M059J (cell line): ENCODE data around the gene HECTD4. TPM values are rescaled to one million over a fixed set of nuclear protein-coding genes. Genes with fewer than 3 reads are reported as not detected.
A peak's percentile ranks its signal among the peaks of the same experiment; 100 is the strongest.

Source experiments
- DNase-seq: peaks from one replicate; pipeline ENCODE4 v3.0.0-alpha.2; 2012; ENCODE audit warnings: low read depth
- total RNA-seq: library from RNA; depleted of rRNA; stranded (reverse); fragments of >200 nt; shearing (Covaris generic); gene quantifications from 2 replicates; pipeline ENCODE4 v1.2.3, GENCODE V29; 2014; rRNA removed

HECTD4 gene
- total RNA-seq, 1 experiment from 2014 or later = 13.8 TPM

DNA sequence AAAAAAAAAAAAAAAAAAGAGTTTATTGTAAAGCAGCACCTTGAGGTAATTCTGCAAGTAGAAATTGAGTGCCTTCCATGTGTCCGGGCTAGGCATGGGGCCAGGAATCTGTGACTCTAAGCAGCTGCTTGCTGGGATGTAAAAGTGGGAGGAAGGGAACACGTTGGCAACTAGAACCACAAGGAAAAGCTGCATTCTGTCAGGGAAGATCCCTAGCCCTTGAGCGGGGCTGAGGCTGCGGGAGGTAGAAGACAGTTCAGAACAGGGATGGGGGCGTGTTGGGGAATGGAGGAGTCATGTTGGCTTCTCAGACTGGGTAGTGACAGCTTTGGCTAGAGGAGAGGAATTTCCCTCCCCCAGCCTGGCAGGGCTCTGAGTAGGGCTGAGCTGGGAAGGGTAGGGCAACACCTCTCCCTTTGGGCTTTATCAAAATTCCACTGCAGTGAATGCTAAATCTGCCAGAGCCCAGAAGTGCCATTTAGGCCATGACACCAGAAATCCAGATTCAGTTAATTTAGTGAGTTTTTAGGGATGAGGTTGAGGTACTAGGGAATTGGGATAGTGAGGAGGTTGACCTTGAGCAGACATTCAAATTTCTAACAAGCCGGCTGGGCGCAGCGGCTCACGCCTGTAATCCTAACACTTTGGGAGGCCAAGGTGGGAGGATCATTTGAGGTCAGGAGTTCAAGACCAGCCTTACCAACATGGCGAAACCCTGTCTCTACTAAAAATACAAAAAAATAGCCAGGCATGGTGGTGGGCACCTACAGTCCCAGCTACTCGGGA lies 260.3 kb downstream of the HECTD4 start:
- DNase-seq = peak; percentile 96

DNA sequence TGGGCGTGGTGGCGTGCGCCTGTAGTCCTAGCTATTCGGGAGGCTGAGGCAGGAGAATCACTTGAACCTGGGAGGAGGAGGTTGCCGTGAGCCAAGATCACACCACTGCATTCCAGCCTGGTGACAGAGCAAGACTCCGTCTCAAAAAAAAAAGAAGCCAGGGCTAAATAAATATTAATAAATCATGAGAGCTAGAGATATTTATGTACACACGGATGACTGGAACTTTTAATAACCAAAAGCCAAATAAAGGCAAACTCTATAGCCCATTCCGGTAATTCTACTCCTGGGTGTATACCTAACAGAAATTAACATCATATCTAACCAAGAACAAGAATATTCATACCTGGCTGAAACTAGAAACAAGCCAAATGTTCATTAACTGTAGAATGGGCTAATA lies 264.5 kb downstream of the HECTD4 start:
- no peak for DNase-seq

DNA sequence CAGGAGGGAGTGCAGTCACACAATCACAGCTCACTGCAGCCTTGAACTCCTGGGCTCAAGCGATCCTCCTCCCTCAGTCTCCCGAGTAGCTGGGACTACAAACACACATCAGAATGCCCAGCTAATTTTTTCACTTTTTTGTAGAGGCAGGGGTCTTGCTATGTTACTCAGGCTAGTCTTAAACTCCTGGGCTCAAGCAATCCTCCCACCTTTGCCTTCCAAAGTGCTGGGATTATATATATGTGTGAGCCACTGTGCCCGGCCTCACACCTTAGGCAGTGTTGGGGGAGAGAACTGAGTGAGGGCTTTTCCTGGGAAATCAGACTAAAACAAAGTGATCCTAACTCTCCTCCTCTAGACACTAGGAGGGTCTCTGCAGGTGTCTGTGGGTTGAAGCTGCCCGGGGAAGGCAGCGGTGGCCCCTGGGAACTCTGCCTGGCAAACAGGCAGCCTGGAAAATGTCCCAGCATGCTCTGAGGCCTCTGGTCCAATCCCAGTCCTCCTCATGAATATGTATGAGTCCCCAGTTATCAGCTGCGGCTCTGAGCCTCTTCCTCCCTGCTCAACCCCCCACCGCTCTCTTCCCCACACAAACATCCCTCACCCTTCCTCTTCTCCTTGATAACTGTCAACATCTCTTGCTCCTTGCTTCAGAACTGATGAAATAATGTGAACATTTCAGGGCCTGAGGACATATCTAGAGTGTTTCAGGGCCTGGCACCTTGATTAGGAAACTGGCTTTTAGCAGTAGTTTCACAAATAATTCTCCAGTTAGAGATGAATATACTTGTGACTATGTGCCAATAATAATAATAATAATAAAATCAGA lies 265.8 kb downstream of the HECTD4 start:
- peak; percentile 75 for DNase-seq

DNA sequence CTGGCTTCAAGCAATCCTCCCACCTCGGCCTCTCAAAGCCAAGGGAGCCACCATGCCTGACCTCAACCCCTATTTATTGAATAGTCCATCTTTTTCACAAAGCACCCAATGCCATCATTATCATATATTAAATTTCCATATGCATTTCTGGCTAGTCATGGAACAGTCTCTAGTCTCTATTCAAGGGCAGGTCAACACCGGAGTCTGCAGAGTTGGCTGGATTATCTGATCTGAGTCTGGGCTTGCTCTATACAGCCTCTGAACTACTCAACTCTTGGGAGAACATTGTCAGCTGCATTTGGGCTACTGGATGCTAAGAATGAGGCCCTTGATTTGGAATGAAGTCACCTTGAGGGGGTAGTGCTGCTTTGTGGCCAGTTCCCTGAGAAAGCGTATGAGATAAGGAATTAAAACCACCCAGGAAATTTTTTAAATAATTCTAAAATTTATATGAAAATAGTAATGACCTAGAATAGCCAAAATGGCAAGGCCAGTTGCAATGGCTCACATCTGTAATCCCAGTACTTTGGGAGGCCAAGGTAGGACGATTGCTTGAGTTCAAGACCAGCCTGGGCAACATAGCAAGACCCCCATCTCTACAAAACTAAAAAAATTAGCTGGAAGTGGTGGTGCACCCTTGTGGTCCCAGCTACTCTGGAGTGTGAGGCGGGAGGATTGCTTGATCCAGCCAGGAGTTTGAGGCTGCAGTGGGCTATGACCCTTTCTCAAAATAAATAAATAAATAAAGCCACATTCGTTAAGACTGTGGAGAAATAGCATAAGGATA lies 266.8 kb downstream of the HECTD4 start:
- no peak for DNase-seq

DNA sequence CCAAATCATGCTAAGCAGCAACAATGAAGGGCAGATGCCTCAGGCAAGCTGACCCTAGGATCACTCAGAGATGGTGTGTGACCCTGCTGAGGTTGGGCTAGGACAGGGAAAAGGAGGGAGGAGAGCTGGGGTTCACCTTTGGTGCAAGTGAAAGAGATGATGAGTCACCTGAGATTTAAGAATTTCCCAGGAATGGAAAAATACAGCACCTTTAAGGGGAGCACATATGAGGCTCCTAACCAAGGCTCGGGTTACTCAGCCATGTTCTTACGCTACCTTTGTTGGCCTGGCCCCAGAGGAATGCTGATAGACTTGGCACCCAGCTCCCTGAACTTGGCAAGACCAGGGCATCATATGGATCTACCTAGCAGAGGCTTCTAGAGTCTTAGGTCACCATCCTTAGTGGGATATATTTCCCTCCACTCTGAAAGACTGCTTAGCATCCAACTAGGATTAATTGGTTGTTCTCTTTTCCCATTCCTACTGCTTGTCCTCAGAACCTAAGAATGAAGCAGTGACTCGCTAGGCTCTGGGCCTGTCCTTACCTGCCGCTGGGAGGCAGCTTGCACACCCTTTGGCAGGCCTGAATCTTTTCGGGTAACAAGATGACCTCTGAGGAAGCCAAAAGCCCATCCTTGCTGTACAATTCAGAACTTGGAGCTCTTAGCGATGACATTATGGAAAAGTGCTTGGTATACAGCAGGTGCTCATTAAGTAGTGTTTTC lies 269.7 kb downstream of the HECTD4 start:
- DNase-seq = peak; percentile 88

DNA sequence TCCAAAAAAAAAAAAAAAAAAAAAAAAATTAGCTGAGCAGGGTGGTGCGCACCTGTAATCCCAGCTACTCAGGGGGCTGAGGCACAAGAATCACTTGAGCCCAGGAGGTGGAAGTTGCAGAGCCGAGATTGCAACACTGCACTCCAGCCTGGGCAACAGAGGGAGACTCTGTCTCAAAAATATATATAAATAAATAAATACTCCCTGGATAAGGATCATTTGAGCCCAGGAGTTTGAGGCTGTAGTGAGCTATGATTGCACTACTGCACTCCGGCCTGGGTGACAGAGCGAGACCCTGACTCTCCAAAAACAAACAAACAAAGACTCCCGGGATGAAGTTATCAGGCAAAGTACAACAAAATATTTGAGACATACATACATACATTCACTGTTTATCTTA lies 270.3 kb downstream of the HECTD4 start:
- peak; percentile 63 for DNase-seq

DNA sequence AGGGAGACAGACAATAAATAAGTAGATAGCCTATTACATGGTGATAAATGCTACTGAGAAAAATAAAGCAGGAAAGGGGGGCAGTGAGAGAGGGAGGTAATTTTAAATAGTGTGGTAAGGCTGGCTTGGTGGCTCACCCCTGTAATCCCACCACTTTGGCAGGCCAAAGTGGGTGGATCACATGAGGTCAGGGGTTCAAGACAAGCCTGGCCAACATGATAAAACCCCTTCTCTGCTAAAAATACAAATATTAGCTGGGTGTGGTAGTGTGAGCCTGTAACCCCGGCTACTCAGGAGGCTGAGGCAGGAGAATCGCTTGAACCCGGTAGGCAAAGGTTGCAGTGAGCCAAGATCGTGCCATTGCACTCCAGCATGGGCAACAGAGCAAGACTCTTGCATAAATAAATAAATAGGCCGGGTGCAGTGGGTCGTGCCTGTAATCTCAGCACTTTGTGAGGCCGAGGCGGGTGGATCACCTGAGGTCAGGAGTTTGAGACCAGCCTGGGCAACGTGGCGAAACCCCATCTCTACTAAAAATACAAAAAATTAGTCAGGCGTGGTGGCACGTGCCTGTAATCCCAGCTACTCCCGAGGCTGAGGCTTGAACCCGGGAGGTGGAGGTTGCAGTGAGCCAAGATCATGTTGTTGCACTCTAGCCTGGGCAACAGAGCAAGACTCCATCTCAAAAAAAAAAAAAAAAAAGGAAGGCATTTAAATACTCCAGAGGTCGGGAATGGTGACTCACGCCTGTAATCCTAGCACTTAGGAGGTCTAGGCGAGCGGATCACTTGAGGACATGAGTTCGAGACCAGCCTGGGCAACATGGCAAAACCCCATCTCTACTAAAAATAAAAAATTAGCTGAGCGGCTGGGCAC lies 271.2 kb downstream of the HECTD4 start:
- DNase-seq = peak; percentile 33

Other genes starting within 250 kb of the HECTD4 start
- gene RPL6, start 27.2 kb upstream of the HECTD4 start, total RNA-seq = 1,212 and 1,298 TPM in 2 replicates
- 39.1 and 49.9 TPM in 2 replicates for gene PTPN11, start 36.5 kb upstream of the HECTD4 start, total RNA-seq